ENCODE data around the gene GAB2. TPM values are rescaled to one million over a fixed set of nuclear protein-coding genes. Genes with fewer than 3 reads are reported as not detected.

GAB2 gene
- total and polyA plus RNA-seq, 2 of the 13 experiments (the other 11 are each of a cell fraction or from before 2014, with no cell fraction given) = 4.1 to 8.6 TPM

DNA sequence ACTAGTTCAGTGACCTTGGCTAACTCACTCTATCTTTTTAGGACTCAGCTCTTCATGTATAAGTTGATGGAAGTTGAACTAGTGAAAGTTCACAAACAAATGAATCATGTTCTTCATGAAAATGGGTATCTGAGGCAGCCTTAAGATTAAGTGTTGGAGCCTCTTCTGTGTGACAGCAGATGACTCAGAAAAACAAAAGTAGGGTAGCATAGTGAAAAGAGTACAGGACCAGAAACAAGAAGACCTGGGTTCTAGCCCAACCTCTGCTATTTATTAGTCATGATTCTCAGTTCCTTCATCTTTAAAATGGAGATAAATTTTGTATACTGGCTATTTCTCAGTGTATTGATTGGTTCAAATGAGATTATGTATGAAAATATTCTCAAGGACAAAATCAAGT is 168.7 kb downstream of the GAB2 start:
- H3K79me2 ChIP-seq (ENCODE audit: insufficient read depth, low read length) = no peaks in the 10 kb centered on the region
- no peak overlapping the region for H2AFZ ChIP-seq (ENCODE audit: low read length)
- H3K27me3 ChIP-seq (ENCODE audit: control insufficient read depth in 1 of 2, insufficient read depth in 2 of 2, low read length in 2 of 2) = no peaks in the 10 kb centered on the region
- H4K20me1 ChIP-seq (ENCODE audit: insufficient read depth, low read length) = no peaks in the 10 kb centered on the region
- in situ Hi-C loops (cut with HindIII; ENCODE audit: extremely low pct_ligation_motif_present, low pct_unique_long_range_greater_than_20kb) (no loop called here), intact Hi-C loops (cut with micrococcal nuclease; ENCODE audit: unreplicated experiment) (no loop called here)
- H3K4me3 ChIP-seq (replicated peaks in 1 of 3; ENCODE audit: insufficient read depth in 1 of 3, low read depth in 2 of 3, low read length in 3 of 3) = no peak overlapping the region
- no peak overlapping the region for H3K27ac ChIP-seq (ENCODE audit: extremely low read length, insufficient read depth, low read length)
- no peak overlapping the region for H3K4me2 ChIP-seq (ENCODE audit: low read depth, low read length)
- H3K9ac ChIP-seq (ENCODE audit: insufficient read depth, low read depth, low read length) = no peak overlapping the region
- TF ChIP-seq ZBTB25 (CRISPR knock-in tag; IDR thresholded peaks at IDR 0.05) = no peak
- FAIRE-seq (no peak), ATAC-seq (no peak), DNase-seq (ENCODE audit: low spot score) (no peak)
- peaks cover 2 to 8% of the 10 kb centered on the region in 2 experiments; a peak in 4 of 5 replicates for H3K36me3 ChIP-seq (replicated peaks in 1 of 2; ENCODE audit: control insufficient read depth in 1 of 2, insufficient read depth in 2 of 2, low read length in 2 of 2)
- BruUV-seq (replicated peaks) = no TSS peak
- no peaks in the 10 kb centered on the region for H3K9me3 ChIP-seq (ENCODE audit: low read length)
- peaks cover 15% of the 10 kb centered on the region for H3K4me1 ChIP-seq (ENCODE audit: insufficient read depth, low read length)
- POLR2A ChIA-PET = no interaction called here
- CTCF ChIA-PET (ENCODE audit: low intra/inter-chr PET ratio, low total read pairs) = no interaction called here

DNA sequence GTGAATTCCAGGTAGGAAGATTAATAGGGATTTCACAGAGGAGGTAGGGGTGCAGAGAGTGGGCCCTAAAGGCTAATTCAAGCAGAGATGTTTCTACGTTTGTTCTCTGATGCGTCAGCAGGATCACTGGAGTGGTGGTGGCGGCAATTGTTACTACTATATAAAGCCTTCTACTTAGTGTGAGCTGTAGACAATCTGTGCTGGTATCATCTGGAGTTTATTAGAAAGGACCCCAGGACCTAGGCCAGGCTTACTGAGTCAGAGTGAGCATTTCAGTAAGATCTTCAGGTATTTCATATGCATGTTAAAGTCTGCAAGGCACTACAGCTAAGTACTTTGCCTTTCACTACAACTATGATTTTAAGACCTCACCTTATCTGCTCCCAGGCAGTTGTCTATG is 169.4 kb downstream of the GAB2 start:
- in situ Hi-C loops (cut with HindIII; ENCODE audit: extremely low pct_ligation_motif_present, low pct_unique_long_range_greater_than_20kb) = no loop called here
- H3K4me1 ChIP-seq (ENCODE audit: insufficient read depth, low read length) = peaks cover 15% of the 10 kb centered on the region
- no TSS peak for BruUV-seq (replicated peaks)
- no peak overlapping the region for H3K27ac ChIP-seq (ENCODE audit: extremely low read length, insufficient read depth, low read length)
- 98% methylated on average over 3 of the region's 3 CpGs for WGBS (ENCODE audit: low lambda C conversion rate)
- no peak overlapping the region for H3K4me3 ChIP-seq (replicated peaks in 1 of 3; ENCODE audit: insufficient read depth in 1 of 3, low read depth in 2 of 3, low read length in 3 of 3)
- no peaks in the 10 kb centered on the region for H3K27me3 ChIP-seq (ENCODE audit: control insufficient read depth in 1 of 2, insufficient read depth in 2 of 2, low read length in 2 of 2)
- ATAC-seq (no peak), FAIRE-seq (no peak), DNase-seq (ENCODE audit: low spot score) (no peak)
- H2AFZ ChIP-seq (ENCODE audit: low read length) = no peak overlapping the region
- H3K4me2 ChIP-seq (ENCODE audit: low read depth, low read length) = no peak overlapping the region
- peaks cover 2 to 8% of the 10 kb centered on the region in 2 experiments; a peak in 4 of 5 replicates for H3K36me3 ChIP-seq (replicated peaks in 1 of 2; ENCODE audit: control insufficient read depth in 1 of 2, insufficient read depth in 2 of 2, low read length in 2 of 2)
- no peaks in the 10 kb centered on the region for H4K20me1 ChIP-seq (ENCODE audit: insufficient read depth, low read length)
- CTCF ChIA-PET (ENCODE audit: low intra/inter-chr PET ratio, low total read pairs) = no interaction called here
- POLR2A ChIA-PET = no interaction called here
- H3K9me3 ChIP-seq (ENCODE audit: low read length) = no peaks in the 10 kb centered on the region
- H3K9ac ChIP-seq (ENCODE audit: insufficient read depth, low read depth, low read length) = no peak overlapping the region
- H3K79me2 ChIP-seq (ENCODE audit: insufficient read depth, low read length) = no peaks in the 10 kb centered on the region
- intact Hi-C loops (cut with micrococcal nuclease; ENCODE audit: unreplicated experiment) = no loop called here
- TF ChIP-seq PAX8 (CRISPR knock-in tag; IDR thresholded peaks at IDR 0.05; ENCODE audit: borderline replicate concordance) = no peak
- TF ChIP-seq PHF5A (CRISPR knock-in tag; IDR thresholded peaks at IDR 0.05; ENCODE audit: low read depth, unreplicated experiment) = no peak
- TF ChIP-seq MAFF (IDR thresholded peaks at IDR 0.05; ENCODE audit: low read depth, low read length) = no peak
- no peak for TF ChIP-seq SP2 (CRISPR knock-in tag; IDR thresholded peaks at IDR 0.05)
- TF ChIP-seq POLR2A (IDR thresholded peaks at IDR 0.05; ENCODE audit: insufficient read depth in 1 of 2, low read depth in 2 of 2, low read length in 2 of 2) = no peak
- TF ChIP-seq SP1 (IDR thresholded peaks at IDR 0.05) = no peak
- TF ChIP-seq SP1 (CRISPR knock-in tag; IDR thresholded peaks at IDR 0.05) = no peak
- TF ChIP-seq, protein P1, sequence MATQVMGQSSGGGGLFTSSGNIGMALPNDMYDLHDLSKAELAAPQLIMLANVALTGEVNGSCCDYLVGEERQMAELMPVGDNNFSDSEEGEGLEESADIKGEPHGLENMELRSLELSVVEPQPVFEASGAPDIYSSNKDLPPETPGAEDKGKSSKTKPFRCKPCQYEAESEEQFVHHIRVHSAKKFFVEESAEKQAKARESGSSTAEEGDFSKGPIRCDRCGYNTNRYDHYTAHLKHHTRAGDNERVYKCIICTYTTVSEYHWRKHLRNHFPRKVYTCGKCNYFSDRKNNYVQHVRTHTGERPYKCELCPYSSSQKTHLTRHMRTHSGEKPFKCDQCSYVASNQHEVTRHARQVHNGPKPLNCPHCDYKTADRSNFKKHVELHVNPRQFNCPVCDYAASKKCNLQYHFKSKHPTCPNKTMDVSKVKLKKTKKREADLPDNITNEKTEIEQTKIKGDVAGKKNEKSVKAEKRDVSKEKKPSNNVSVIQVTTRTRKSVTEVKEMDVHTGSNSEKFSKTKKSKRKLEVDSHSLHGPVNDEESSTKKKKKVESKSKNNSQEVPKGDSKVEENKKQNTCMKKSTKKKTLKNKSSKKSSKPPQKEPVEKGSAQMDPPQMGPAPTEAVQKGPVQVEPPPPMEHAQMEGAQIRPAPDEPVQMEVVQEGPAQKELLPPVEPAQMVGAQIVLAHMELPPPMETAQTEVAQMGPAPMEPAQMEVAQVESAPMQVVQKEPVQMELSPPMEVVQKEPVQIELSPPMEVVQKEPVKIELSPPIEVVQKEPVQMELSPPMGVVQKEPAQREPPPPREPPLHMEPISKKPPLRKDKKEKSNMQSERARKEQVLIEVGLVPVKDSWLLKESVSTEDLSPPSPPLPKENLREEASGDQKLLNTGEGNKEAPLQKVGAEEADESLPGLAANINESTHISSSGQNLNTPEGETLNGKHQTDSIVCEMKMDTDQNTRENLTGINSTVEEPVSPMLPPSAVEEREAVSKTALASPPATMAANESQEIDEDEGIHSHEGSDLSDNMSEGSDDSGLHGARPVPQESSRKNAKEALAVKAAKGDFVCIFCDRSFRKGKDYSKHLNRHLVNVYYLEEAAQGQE (IDR thresholded peaks at IDR 0.05; ENCODE audit: borderline replicate concordance in 1 of 2, low read depth in 1 of 2, low read length in 2 of 2) = no peak
- no peak for TF ChIP-seq ZNF850 (CRISPR knock-in tag; conservative IDR thresholded peaks at IDR 0.05)
- TF ChIP-seq ETV6 (CRISPR knock-in tag; conservative IDR thresholded peaks at IDR 0.05) = no peak
- no peak for TF ChIP-seq ZNF274 (CRISPR knock-in tag; IDR thresholded peaks at IDR 0.05)
- no peak for TF ChIP-seq EEA1 (CRISPR knock-in tag; IDR thresholded peaks at IDR 0.05; ENCODE audit: borderline replicate concordance)
